Bronchial epithelial cell (primary cell): Measurements from ENCODE around the gene PPM1B. TPM values are rescaled to one million over a fixed set of nuclear protein-coding genes. Genes with fewer than 3 reads are reported as not detected.

ENCODE experiments used
- DNase-seq: peaks from one replicate; pipeline ENCODE4 v3.0.0-alpha.2; 2010; ENCODE audit warnings: low read depth
- FAIRE-seq: peaks from 2 replicates; lab custom pipeline; 2011; peaks lifted over from hg19 to GRCh38; lab: Jason Lieb, UNC
- H3K27me3 ChIP-seq: 2 replicates; pipeline ENCODE4 v1.5.1; 2011; ENCODE audit warnings: low read length; ENCODE audit not compliant: control insufficient read depth, insufficient read depth
- H3K36me3 ChIP-seq: 2 replicates; pipeline ENCODE4 v1.5.1; 2011; ENCODE audit warnings: low read length; ENCODE audit not compliant: control insufficient read depth, insufficient read depth
- H3K4me3 ChIP-seq: 2 replicates; pipeline ENCODE4 v1.5.1; 2011; ENCODE audit warnings: mild to moderate bottlenecking, low read depth, low read length, control low read depth
- CTCF ChIP-seq: IDR thresholded peaks from 2 replicates; pipeline ENCODE4 v1.5.1; 2011; ENCODE audit warnings: mild to moderate bottlenecking, moderate library complexity, low read length, control low read depth, inconsistent platforms; ENCODE audit not compliant: insufficient read depth, severe bottlenecking
- total RNA-seq: library from RNA; depleted of rRNA; stranded (reverse); fragments of >200 nt; gene quantifications from 2 replicates; pipeline ENCODE4 v1.2.1, GENCODE V29; 2014

Gene PPM1B
- total RNA-seq, 1 donor from 2014 or later: 35.3 TPM

- H3K27me3 ChIP-seq: no peaks in the 10 kb centered on the region
- FAIRE-seq (no peak), DNase-seq (no peak)
- H3K4me3 ChIP-seq: no peak overlapping the region
- no peaks in the 10 kb centered on the region for H3K36me3 ChIP-seq
- TF ChIP-seq CTCF: no peak
Observed at GRCh38 chr2:44271296-44271695, 102.6 kb downstream of the PPM1B start.

GRCh38 chr2:44273076-44273475, 104.4 kb downstream of the PPM1B start:
- no peaks in the 10 kb centered on the region for H3K36me3 ChIP-seq
- FAIRE-seq (no peak), DNase-seq (no peak)
- TF ChIP-seq CTCF: no peak
- no peaks in the 10 kb centered on the region for H3K27me3 ChIP-seq
- H3K4me3 ChIP-seq: no peak overlapping the region

GRCh38 chr2:44273596-44273995, 104.9 kb downstream of the PPM1B start:
- H3K27me3 ChIP-seq: no peaks in the 10 kb centered on the region
- DNase-seq: no peak
- TF ChIP-seq CTCF: no peak
- no peaks in the 10 kb centered on the region for H3K36me3 ChIP-seq
- no peak for FAIRE-seq
- H3K4me3 ChIP-seq: no peak overlapping the region

GRCh38 chr2:44275927-44276303, 107.2 kb downstream of the PPM1B start:
- Histone ChIP-seq H3K27me3 (no peaks in the 10 kb centered on the region), H3K4me3 (no peak overlapping the region), H3K36me3 (no peaks in the 10 kb centered on the region)
- no peak for FAIRE-seq
- no peak for TF ChIP-seq CTCF
- DNase-seq: peak; percentile 18

GRCh38 chr2:44277541-44277940, 108.9 kb downstream of the PPM1B start:
- no peak for TF ChIP-seq CTCF
- Histone ChIP-seq H3K36me3 (no peaks in the 10 kb centered on the region), H3K27me3 (no peaks in the 10 kb centered on the region), H3K4me3 (no peak overlapping the region)
- no peak for DNase-seq
- FAIRE-seq: no peak

- no peak for FAIRE-seq
- no peak for TF ChIP-seq CTCF
- H3K4me3 ChIP-seq: no peak overlapping the region
- no peak for DNase-seq
- H3K27me3 ChIP-seq: no peaks in the 10 kb centered on the region
- H3K36me3 ChIP-seq: no peaks in the 10 kb centered on the region
Observed at GRCh38 chr2:44280869-44281268, 112.2 kb downstream of the PPM1B start.
